Calu3 (cell line): Measurements from ENCODE around the gene RTKN. TPM values are rescaled to one million over a fixed set of nuclear protein-coding genes. Genes with fewer than 3 reads are reported as not detected.
"Not testable (repeated sequence)": the region's sequence is repeated elsewhere in the genome, so short reads cannot be mapped to it uniquely, and the experiment has no call there.

Experiments
- BruUV-seq: library from RNA; stranded (reverse); fragments of 400-500 nt; replicated peaks from 2 replicates; lab custom pipeline; 2021; lab: Mats Ljungman, UMichigan
- CTCF ChIA-PET: fragments of 300-600 bp; sonication (Branson Sonifier 250); formaldehyde crosslinking; loops from one replicate; lab custom pipeline; 2022; ENCODE audit warnings: antibody characterized with exemption; lab: Charles Lee
- DNase-seq: peaks from one replicate; pipeline ENCODE4 v3.0.0; 2022
- H3K27ac Mint-ChIP-seq: one replicate; pipeline ENCODE4 v1.8.0; 2022; ENCODE audit warnings: mixed read lengths; ENCODE audit not compliant: unreplicated experiment
- H3K27me3 Mint-ChIP-seq: one replicate; pipeline ENCODE4 v1.8.0; 2022; ENCODE audit warnings: mixed read lengths; ENCODE audit not compliant: unreplicated experiment
- H3K36me3 Mint-ChIP-seq: one replicate; pipeline ENCODE4 v1.8.0; 2022; ENCODE audit warnings: mild to moderate bottlenecking, moderate library complexity, mixed read lengths; ENCODE audit not compliant: insufficient read depth, unreplicated experiment
- H3K4me1 Mint-ChIP-seq: one replicate; pipeline ENCODE4 v1.8.0; 2022; ENCODE audit warnings: mild to moderate bottlenecking, low read depth, mixed read lengths; ENCODE audit not compliant: unreplicated experiment
- H3K4me3 Mint-ChIP-seq: one replicate; pipeline ENCODE4 v1.8.0; 2022; ENCODE audit warnings: mild to moderate bottlenecking, low read depth, moderate library complexity, mixed read lengths; ENCODE audit not compliant: unreplicated experiment
- H3K9me3 Mint-ChIP-seq: one replicate; pipeline ENCODE4 v1.8.0; 2022; ENCODE audit warnings: low read depth, mixed read lengths; ENCODE audit not compliant: unreplicated experiment
- CTCF ChIP-seq: fragments of 200-600 bp; IDR thresholded peaks from one replicate; pipeline ENCODE4 v1.8.0; 2022; ENCODE audit warnings: antibody characterized with exemption; ENCODE audit not compliant: unreplicated experiment
- intact Hi-C: fragments of 100-400 bp; cut with micrococcal nuclease; formaldehyde crosslinking; loops from one replicate; pipeline ENCODE4 v1.10.0; 2022; ENCODE audit not compliant: unreplicated experiment
- total RNA-seq: library from RNA; stranded (reverse); gene quantifications from 2 replicates; pipeline ENCODE4 v1.2.3, GENCODE V29; 2022

RTKN gene
- total RNA-seq, 1 experiment from 2014 or later: 97.6 TPM

GRCh38 chr2:74464406-74464805 is 22.7 kb upstream of the RTKN start:
- DNase-seq: no peak
- Mint-ChIP-seq H3K36me3 (peaks cover 65% of the 10 kb centered on the region), H3K27ac (peak overlapping the region; percentile 93), H3K9me3 (no peaks in the 10 kb centered on the region), H3K4me1 (peaks cover 11% of the 10 kb centered on the region), H3K27me3 (no peaks in the 10 kb centered on the region), H3K4me3 (peak overlapping the region; percentile 94)
- TF ChIP-seq CTCF: no peak
- BruUV-seq: no TSS peak
- CTCF ChIA-PET: no interaction called here
- intact Hi-C loops: no loop called here

- CTCF ChIA-PET: no interaction called here
- Mint-ChIP-seq H3K27me3 (no peaks in the 10 kb centered on the region), H3K4me3 (no peak overlapping the region), H3K36me3 (peaks cover 82% of the 10 kb centered on the region), H3K27ac (no peak overlapping the region), H3K9me3 (no peaks in the 10 kb centered on the region), H3K4me1 (peaks cover 14% of the 10 kb centered on the region)
- no TSS peak for BruUV-seq
- DNase-seq: no peak
- no peak for TF ChIP-seq CTCF
- intact Hi-C loops: no loop called here
Observed at GRCh38 chr2:74462786-74463105, 21.0 kb upstream of the RTKN start.

DNA sequence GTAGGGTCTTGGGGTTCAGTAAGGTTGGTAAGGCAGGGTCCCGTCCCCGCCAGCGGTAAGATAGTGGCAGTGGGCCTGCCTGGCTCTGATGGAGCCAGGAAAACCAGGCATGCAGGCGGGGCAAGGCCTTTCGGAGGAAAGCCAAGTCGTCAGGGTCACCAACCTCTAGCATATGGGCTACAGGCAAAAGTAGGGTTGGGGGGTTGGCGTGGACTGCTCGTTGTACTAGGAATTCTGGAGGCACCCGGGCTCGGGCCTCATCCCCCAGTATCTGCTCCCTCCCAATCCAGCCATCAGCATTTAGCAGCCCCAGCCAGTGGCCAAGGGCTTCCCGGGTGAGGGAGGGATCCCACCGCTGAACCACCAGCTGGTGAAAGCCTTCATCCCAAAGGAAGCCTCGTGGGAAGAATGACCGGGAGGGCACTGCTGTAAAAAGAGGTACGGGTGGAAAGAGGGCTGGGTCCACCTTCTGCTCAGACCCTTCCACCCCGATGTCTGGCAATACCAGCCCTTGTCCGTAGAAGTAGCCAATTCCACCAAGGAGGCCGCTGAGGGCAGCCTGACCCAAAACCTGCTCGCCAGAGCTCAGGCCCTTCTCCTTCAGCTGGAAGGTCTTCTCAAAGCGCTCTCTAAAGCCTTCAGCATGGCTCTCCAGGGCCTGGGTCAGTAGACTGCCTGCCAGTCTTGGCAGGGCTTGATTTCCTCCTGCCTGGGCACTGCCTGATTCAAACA is 20.5 kb upstream of the RTKN start:
- H3K27ac Mint-ChIP-seq: no peak overlapping the region
- CTCF ChIA-PET: no interaction called here
- no peaks in the 10 kb centered on the region for H3K9me3 Mint-ChIP-seq
- TF ChIP-seq CTCF: no peak
- intact Hi-C loops: no loop called here
- H3K4me3 Mint-ChIP-seq: no peak overlapping the region
- no TSS peak for BruUV-seq
- DNase-seq: no peak
- H3K4me1 Mint-ChIP-seq: peaks cover 18% of the 10 kb centered on the region
- H3K27me3 Mint-ChIP-seq: no peaks in the 10 kb centered on the region
- peaks cover 87% of the 10 kb centered on the region for H3K36me3 Mint-ChIP-seq

GRCh38 chr2:74461187-74462053 is 19.7 kb upstream of the RTKN start:
- no peaks in the 10 kb centered on the region for H3K9me3 Mint-ChIP-seq
- no peaks in the 10 kb centered on the region for H3K27me3 Mint-ChIP-seq
- H3K36me3 Mint-ChIP-seq: peaks cover 92% of the 10 kb centered on the region
- peak; percentile 36 for TF ChIP-seq CTCF
- H3K4me3 Mint-ChIP-seq: no peak overlapping the region
- peak; percentile 40 for DNase-seq
- CTCF ChIA-PET: no interaction called here
- H3K27ac Mint-ChIP-seq: no peak overlapping the region
- BruUV-seq: no TSS peak
- intact Hi-C loops: no loop called here
- peaks cover 26% of the 10 kb centered on the region for H3K4me1 Mint-ChIP-seq

- DNase-seq, CTCF ChIA-PET, BruUV-seq, H3K27me3 Mint-ChIP-seq, H3K9me3 Mint-ChIP-seq, intact Hi-C loops: not testable (repeated sequence)
- Mint-ChIP-seq H3K4me1 (peaks cover 38% of the 10 kb centered on the region), H3K4me3 (peak overlapping the region; percentile 83), H3K27ac (peak overlapping the region; percentile 94), H3K36me3 (peaks cover 95% of the 10 kb centered on the region)
Observed at GRCh38 chr2:74460187-74460586, 18.4 kb upstream of the RTKN start.

DNA sequence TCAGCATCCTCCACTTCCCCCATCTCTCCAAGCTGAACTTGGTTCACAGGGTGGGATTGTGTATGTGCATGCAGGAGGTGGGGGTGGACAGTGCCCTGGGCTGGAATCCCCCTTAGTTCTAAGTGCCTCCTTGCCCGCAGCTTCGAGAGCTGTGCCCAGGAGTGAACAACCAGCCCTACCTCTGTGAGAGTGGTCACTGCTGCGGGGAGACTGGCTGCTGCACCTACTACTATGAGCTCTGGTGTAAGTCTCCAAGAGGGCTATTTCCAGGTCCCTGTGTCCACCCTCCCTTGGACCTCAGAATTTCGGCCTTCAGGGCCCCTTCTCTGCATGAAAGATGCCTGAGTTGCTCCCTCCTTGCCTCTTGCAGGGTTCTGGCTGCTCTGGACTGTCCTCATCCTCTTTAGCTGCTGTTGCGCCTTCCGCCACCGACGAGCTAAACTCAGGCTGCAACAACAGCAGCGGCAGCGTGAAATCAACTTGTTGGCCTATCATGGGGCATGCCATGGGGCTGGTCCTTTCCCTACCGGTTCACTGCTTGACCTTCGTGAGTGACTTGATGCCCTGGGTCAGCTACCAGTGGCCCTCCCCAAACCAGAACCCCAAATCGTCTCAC is 17.9 kb upstream of the RTKN start:
- H3K4me3 Mint-ChIP-seq: peak overlapping the region; percentile 83
- H3K36me3 Mint-ChIP-seq: peaks cover 95% of the 10 kb centered on the region
- H3K9me3 Mint-ChIP-seq, DNase-seq, BruUV-seq, intact Hi-C loops, CTCF ChIA-PET, H3K27me3 Mint-ChIP-seq: not testable (repeated sequence)
- peak overlapping the region; percentile 94 for H3K27ac Mint-ChIP-seq
- peaks cover 42% of the 10 kb centered on the region for H3K4me1 Mint-ChIP-seq
